GM20000 (cell line): Measurements from ENCODE around the gene YIPF1.

ENCODE experiments used
- DNase-seq: peaks from one replicate; pipeline ENCODE4 v3.0.0; 2012; ENCODE audit warnings: low spot score
- CTCF ChIP-seq: IDR thresholded peaks from 2 replicates; pipeline ENCODE4 v1.5.1; 2012; ENCODE audit warnings: mild to moderate bottlenecking, control low read depth; ENCODE audit errors: extremely low read depth, missing control alignments

Gene YIPF1

DNA sequence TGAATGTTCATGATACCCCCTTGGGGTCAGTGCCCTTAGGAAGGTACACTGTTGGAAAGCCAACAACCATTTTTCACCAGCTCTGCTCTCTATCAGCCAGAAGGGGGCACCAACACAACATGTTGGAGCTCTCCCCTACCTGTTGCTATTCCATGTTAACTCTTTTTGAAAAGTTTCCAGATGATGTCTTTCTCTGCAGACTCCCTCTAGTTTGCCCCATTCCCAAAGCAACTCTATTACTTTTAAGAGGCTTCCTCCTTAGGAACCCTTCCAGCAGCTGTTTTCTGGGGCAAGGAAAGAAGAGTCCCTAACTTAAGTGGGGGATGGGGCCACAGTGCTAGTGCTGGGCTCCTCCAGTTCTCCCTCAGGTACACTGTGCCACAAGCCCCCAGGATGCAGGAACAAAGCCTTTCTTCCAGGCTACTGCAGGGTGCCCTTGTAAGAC is 28.6 kb downstream of the YIPF1 start:
- TF ChIP-seq CTCF, result peak; percentile 69
- peak; percentile 49 for DNase-seq

DNA sequence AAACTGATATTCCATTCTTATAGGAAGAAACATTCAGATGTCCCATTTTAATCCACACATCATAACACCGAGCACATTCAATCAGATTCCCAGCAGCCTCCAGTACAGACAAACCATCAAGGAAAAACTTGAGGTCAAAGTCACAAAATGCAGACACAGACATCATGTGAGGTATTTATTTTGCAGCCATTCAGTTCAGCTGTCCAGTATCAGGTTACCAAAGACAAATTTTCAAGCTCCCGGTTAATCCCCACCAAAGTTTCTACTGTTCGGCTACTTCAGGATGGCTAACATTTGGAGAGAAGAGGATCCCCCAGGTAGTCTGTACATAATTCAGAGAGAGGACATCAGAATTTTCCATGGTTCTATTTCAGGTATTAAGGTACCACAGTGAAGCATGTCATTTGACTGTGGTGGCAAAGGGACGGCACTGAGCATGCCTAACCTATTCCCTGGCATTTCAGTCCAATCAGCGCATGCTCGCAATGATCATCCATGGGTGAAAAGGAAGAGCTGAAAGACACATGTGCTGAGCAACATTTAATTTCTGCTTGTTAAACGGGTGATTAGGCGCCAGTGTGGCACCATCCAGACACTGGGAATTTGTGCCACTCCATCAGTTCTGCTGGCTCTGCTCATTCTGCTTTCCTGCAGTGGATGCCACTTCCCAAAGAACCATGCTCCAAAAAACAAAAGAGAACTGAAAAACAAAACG is 37.9 kb downstream of the YIPF1 start:
- no peak for TF ChIP-seq CTCF
- no peak for DNase-seq

DNA sequence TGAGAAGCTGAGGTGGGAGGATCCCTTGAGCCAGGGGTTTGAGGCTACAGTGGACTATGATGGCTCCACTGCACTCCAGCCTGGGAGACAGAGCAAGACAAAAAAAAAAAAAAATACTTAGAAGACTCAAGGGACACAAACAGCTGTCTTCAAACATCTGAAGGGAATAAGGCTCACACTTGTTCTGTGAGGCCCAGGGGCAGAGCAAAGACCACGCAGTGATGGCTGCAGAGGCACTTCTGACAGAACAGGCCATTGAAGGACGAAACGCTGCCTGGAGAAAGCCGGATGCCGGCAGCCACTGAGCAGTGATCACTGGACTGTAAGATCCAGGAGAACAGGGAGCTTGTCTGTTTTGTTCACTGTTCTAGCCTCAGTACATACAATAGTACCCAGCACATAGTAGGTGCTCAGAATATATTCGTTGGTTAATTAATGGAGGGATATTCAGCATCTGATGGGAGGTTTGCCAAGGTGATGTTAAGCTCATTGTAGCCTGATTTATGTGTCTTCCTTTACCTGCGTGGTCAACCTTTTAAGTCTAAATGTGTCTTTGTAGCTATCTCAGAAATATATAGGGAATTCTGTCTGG is 39.4 kb downstream of the YIPF1 start:
- no peak for TF ChIP-seq CTCF
- no peak for DNase-seq

GRCh38 chr1:53847980-53848379 is 41.6 kb downstream of the YIPF1 start:
- no peak for TF ChIP-seq CTCF
- DNase-seq, result no peak

DNA sequence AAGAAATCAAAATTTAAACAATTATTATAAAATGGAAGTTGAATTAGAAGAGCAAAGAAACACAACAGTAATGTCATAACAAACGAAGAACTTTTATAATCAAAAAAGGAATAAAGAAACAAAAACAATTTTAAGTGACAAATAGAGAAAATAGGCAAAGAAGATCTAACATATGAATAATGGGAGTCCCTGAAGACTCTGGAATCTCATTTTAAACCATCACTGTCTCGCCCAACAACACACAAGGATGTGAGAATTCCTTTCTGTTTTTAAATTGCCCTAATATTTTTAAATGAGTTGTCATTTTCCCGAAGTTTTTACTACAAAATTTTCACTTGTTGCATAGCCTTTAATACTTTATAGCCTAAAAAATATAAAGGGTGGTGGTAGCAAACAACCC is 47.2 kb downstream of the YIPF1 start:
- TF ChIP-seq CTCF, result no peak
- DNase-seq, result no peak

GRCh38 chr1:53838654-53838974 is 51.0 kb downstream of the YIPF1 start:
- DNase-seq, result no peak
- TF ChIP-seq CTCF, result no peak

DNA sequence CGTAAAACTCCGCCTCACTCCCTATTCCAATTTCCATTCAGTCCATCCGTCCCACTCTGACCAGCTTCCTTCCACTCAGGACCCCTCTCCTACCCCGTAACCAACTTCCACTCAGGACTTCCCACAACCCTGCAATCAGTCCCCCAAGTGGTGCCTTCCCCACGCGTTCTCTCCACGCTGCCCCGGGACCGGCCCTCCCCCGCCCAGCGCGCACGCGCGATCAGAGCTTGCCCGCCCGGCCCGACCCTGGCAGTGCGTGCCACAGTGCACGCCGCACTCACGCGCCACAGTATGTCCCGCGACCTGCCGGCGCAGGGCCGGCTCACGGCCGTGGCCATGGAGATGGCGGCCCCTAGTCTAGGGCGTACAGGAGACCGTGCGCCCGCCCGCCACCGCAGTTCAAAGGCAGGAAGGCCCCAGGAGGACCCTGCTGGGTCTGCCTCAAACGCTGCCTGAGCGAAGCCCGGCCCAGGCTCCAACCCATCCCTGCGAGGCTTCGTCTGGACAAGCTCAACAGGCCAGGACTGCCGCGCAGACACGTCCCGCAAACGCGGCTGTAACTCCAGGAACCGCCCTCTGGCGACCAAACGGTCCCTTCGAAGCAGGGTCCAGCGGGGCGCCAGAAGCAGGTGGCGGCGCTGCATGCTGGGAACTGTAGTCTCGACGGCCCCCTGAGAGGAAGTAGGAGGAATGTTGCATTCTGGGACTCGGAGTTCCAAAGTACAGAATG is 51.5 kb downstream of the YIPF1 start, which contains the start of gene NDC1:
TSS of gene NDC1 (minus strand) at position 373 of the 730 bp plus-strand sequence. CDS start at position 338, 35 bp downstream.
- DNase-seq, result peak; percentile 90
- no peak for TF ChIP-seq CTCF
